MG63 (cell line): ENCODE results near the gene PTPN23. TPM values are rescaled to one million over a fixed set of nuclear protein-coding genes. Genes with fewer than 3 reads are reported as not detected.

Experiments
- DNase-seq: peaks from one replicate; pipeline ENCODE4 v3.0.0-alpha.2; 2020
- H3K27me3 ChIP-seq: fragments of 250-450 bp; sonication (Bioruptor Pico); 2 replicates; pipeline ENCODE4 v1.5.1; 2020; ENCODE audit warnings: mild to moderate bottlenecking, moderate library complexity
- H3K36me3 ChIP-seq: fragments of 250-450 bp; sonication (Bioruptor Pico); 2 replicates; pipeline ENCODE4 v1.5.1; 2020; ENCODE audit warnings: mild to moderate bottlenecking, moderate library complexity
- H3K4me3 ChIP-seq: fragments of 250-450 bp; sonication (Bioruptor Pico); 2 replicates; pipeline ENCODE4 v1.5.1; 2020; ENCODE audit warnings: mild to moderate bottlenecking, moderate library complexity
- H3K9me3 ChIP-seq: fragments of 250-450 bp; sonication (Bioruptor Pico); 2 replicates; pipeline ENCODE4 v1.5.1; 2020; ENCODE audit warnings: mild to moderate bottlenecking, moderate library complexity
- total RNA-seq: library from RNA; depleted of rRNA; stranded (reverse); fragments of >200 nt; shearing (Covaris generic); gene quantifications from 2 replicates; pipeline ENCODE4 v1.2.3, GENCODE V29; 2014; ENCODE audit warnings: low replicate concordance

Gene PTPN23
- total RNA-seq, 1 experiment from 2014 or later: 5.4 TPM

GRCh38 chr3:47410801-47411646, 30.2 kb downstream of the PTPN23 start:
- no peak for DNase-seq
- Histone ChIP-seq H3K36me3 (peaks cover 4% of the 10 kb centered on the region), H3K4me3 (no peak overlapping the region), H3K9me3 (no peaks in the 10 kb centered on the region), H3K27me3 (no peaks in the 10 kb centered on the region)

DNA sequence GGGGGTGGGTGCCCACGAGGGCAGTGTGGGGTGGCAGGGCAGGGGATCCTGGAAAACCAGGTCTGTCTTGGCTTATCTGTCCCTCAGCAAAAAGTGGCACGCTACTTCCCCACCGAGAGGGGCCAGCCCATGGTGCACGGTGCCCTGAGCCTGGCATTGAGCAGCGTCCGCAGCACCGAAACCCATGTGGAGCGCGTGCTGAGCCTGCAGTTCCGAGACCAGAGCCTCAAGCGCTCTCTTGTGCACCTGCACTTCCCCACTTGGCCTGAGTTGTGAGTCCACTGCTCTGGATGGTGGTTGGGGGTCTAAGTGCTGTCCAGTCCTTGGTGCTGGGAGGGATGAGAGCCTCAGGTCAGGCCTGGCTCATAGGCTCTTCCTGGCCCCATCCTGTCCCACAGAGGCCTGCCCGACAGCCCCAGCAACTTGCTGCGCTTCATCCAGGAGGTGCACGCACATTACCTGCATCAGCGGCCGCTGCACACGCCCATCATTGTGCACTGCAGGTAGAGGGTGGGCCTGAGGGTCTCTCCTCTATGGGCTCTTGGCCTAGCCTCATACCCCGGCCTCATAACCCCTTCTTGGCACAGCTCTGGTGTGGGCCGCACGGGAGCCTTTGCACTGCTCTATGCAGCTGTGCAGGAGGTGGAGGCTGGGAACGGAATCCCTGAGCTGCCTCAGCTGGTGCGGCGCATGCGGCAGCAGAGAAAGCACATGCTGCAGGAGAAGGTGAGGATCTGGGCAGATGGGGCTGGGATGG, 31.1 kb downstream of the PTPN23 start:
- Histone ChIP-seq H3K36me3 (peaks cover 4% of the 10 kb centered on the region), H3K9me3 (no peaks in the 10 kb centered on the region)
- no peak for DNase-seq

DNA sequence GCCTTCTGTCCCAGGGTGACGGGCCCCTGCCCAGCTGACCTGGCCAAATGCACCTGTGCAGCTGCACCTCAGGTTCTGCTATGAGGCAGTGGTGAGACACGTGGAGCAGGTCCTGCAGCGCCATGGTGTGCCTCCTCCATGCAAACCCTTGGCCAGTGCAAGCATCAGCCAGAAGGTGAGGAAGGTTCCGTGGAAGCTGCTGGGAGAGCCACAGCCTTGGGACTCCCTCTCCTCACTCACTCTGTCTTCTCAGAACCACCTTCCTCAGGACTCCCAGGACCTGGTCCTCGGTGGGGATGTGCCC, 31.6 kb downstream of the PTPN23 start:
- Histone ChIP-seq H3K27me3 (no peaks in the 10 kb centered on the region), H3K4me3 (no peak overlapping the region), H3K36me3 (peaks cover 4% of the 10 kb centered on the region), H3K9me3 (no peaks in the 10 kb centered on the region)
- no peak for DNase-seq

More for the DNA sequence above, 31.1 kb downstream of the PTPN23 start:
- Histone ChIP-seq H3K27me3 (no peaks in the 10 kb centered on the region), H3K4me3 (no peak overlapping the region)

- H3K9me3 ChIP-seq: no peaks in the 10 kb centered on the region
- no peak overlapping the region for H3K4me3 ChIP-seq
- peaks cover 4% of the 10 kb centered on the region for H3K36me3 ChIP-seq
- H3K27me3 ChIP-seq: no peaks in the 10 kb centered on the region
- no peak for DNase-seq
These were observed 32.2 kb downstream of the PTPN23 start for GRCh38 chr3:47412842-47413520.

DNA sequence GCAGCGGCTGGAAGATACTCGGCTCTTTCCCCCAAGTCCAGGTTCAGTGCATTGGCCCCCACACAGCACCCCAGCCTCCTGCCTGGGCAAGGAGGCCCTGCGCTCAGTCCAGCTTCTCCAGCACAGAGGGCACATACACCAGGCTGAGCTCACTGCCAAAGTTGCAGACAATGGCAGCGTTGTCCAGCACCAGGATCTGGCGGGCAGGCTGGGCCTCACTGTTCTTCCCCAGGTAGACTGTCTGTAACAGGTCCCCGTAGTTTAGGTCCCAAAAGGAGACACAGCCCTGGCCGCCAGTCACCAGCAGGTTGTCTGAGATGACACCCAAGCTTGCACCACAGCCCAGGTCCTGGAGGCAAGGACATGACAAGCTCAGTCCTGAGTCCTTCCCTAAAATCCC, 32.9 kb downstream of the PTPN23 start:
- H3K4me3 ChIP-seq: no peak overlapping the region
- H3K9me3 ChIP-seq: no peaks in the 10 kb centered on the region
- H3K36me3 ChIP-seq: peaks cover 4% of the 10 kb centered on the region
- no peak for DNase-seq
- no peaks in the 10 kb centered on the region for H3K27me3 ChIP-seq

DNA sequence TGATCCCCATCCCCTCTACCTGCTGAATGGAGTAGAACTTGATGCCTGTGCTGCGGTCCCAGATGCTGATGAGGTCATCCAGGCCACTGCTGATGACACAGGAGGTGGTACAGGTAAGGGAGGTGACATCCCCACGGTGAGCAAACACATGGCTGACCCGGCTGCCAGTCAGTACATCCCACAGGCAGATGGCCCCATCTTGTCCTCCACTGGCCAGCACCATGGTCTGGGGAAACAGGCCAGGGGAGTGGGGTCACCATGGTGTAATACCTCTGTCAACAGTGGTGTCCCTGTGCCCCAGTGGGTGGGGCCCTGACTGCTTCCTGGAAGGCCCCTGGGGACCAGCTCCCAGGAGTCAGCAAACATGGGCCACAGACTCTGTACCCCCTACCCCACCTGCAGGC, 33.3 kb downstream of the PTPN23 start:
- H3K36me3 ChIP-seq: peaks cover 4% of the 10 kb centered on the region
- no peak overlapping the region for H3K4me3 ChIP-seq
- no peak for DNase-seq
- no peaks in the 10 kb centered on the region for H3K9me3 ChIP-seq
- H3K27me3 ChIP-seq: no peaks in the 10 kb centered on the region

- no peak overlapping the region for H3K4me3 ChIP-seq
- peaks cover 4% of the 10 kb centered on the region for H3K36me3 ChIP-seq
- DNase-seq: no peak
- H3K27me3 ChIP-seq: no peaks in the 10 kb centered on the region
- H3K9me3 ChIP-seq: no peaks in the 10 kb centered on the region
These were observed 34.1 kb downstream of the PTPN23 start for GRCh38 chr3:47414666-47415587.

DNA sequence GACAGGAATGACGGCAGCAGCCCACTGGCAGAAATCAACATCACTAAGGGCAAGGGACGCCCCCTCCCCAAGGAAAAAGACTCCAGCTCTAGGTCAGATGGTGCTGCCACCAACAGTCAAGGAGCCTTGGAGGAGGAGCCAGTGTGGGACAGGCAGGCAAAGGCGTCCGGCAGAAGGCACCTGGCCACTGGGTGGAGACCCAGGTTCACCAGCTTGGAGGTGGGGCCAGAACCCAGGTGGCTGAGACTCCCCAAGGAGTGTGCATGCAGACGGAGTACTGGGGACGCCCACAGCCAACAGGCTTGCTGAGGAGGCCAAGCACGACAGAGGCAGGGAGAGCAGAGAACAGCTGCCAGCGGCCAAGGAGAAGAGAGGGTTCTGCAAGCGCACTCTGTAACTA, 35.2 kb downstream of the PTPN23 start:
- Histone ChIP-seq H3K4me3 (no peak overlapping the region), H3K27me3 (no peaks in the 10 kb centered on the region), H3K9me3 (no peaks in the 10 kb centered on the region), H3K36me3 (peaks cover 4% of the 10 kb centered on the region)
- no peak for DNase-seq

- Histone ChIP-seq H3K27me3 (no peaks in the 10 kb centered on the region), H3K36me3 (peaks cover 6% of the 10 kb centered on the region), H3K9me3 (no peaks in the 10 kb centered on the region), H3K4me3 (no peak overlapping the region)
- no peak for DNase-seq
These were observed 37.6 kb downstream of the PTPN23 start for GRCh38 chr3:47418167-47419082.

GRCh38 chr3:47419083-47420043, 38.5 kb downstream of the PTPN23 start:
- H3K4me3 ChIP-seq: no peak overlapping the region
- DNase-seq: no peak
- no peaks in the 10 kb centered on the region for H3K9me3 ChIP-seq
- peaks cover 5% of the 10 kb centered on the region for H3K36me3 ChIP-seq
- H3K27me3 ChIP-seq: no peaks in the 10 kb centered on the region

DNA sequence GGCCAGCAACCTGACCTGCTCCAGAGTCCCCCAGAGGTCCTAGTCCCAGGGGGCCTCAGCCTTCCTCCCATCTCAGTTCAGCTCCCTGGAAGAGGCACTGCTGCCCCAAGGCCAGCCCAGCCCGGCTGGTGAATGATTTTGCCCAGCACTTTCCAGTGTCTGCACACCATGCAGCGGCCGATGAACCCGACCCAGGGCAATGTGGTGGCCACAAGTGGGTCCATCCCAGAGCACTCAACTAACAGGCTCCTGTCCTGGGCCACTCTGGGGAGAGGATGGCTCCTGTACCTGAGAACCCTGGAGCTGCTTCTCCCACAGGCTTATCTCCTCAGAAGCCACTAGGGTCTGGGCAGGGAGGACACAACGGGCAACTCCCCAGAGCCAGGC, 39.2 kb downstream of the PTPN23 start:
- H3K4me3 ChIP-seq: no peak overlapping the region
- no peaks in the 10 kb centered on the region for H3K9me3 ChIP-seq
- H3K36me3 ChIP-seq: peaks cover 2% of the 10 kb centered on the region
- DNase-seq: no peak
- no peaks in the 10 kb centered on the region for H3K27me3 ChIP-seq

- DNase-seq: peak; percentile 70
- Histone ChIP-seq H3K4me3 (no peak overlapping the region), H3K36me3 (peaks cover 2% of the 10 kb centered on the region)
These were observed 40.0 kb downstream of the PTPN23 start for GRCh38 chr3:47420511-47421484.

GRCh38 chr3:47421741-47422649, 41.2 kb downstream of the PTPN23 start:
- DNase-seq: peak; percentile 44
- peaks cover 2% of the 10 kb centered on the region for H3K36me3 ChIP-seq

More at GRCh38 chr3:47420511-47421484, 40.0 kb downstream of the PTPN23 start:
- Histone ChIP-seq H3K9me3 (no peaks in the 10 kb centered on the region), H3K27me3 (no peaks in the 10 kb centered on the region)

More at GRCh38 chr3:47421741-47422649, 41.2 kb downstream of the PTPN23 start:
- Histone ChIP-seq H3K4me3 (no peak overlapping the region), H3K27me3 (no peaks in the 10 kb centered on the region), H3K9me3 (no peaks in the 10 kb centered on the region)
